ENCODE measurements around the gene LRRC4C.

DNA sequence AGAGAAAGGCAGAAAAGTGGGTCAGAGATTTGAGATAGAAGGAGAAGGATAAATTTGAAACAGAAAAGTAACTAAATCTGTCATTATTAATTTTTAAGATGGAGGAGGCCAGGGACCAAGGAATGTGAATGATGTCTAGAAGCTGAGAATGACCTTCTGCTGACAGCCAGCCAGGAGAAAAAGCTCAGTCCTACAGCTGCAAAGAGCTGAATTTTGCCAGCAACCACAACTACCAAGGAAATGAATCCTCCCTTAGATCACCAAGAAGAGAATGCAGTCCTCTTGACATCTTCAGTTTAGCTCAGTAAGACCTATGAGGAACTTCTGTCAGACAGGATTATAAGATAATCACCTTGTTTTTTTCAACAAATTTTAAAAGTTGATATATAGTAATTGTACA, 538.2 kb downstream of the LRRC4C start:
- TF ChIP-seq POLR2A (IDR thresholded peaks at IDR 0.05): no peak
- TF ChIP-seq, protein P1, sequence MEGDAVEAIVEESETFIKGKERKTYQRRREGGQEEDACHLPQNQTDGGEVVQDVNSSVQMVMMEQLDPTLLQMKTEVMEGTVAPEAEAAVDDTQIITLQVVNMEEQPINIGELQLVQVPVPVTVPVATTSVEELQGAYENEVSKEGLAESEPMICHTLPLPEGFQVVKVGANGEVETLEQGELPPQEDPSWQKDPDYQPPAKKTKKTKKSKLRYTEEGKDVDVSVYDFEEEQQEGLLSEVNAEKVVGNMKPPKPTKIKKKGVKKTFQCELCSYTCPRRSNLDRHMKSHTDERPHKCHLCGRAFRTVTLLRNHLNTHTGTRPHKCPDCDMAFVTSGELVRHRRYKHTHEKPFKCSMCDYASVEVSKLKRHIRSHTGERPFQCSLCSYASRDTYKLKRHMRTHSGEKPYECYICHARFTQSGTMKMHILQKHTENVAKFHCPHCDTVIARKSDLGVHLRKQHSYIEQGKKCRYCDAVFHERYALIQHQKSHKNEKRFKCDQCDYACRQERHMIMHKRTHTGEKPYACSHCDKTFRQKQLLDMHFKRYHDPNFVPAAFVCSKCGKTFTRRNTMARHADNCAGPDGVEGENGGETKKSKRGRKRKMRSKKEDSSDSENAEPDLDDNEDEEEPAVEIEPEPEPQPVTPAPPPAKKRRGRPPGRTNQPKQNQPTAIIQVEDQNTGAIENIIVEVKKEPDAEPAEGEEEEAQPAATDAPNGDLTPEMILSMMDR (IDR thresholded peaks at IDR 0.05): no peak
